Cardiac fibroblast (primary cell): ENCODE results near the gene CPNE6.
A peak's percentile ranks its signal among the peaks of the same experiment; 100 is the strongest.
"Not testable (repeated sequence)": the region's sequence is repeated elsewhere in the genome, so short reads cannot be mapped to it uniquely, and the experiment has no call there.

Experiments used
- DNase-seq, 2 donors: peaks; one replicate each; pipeline versions ENCODE4 v3.0.0 to v3.0.0-alpha.2; 2010; ENCODE audit warnings: low read depth in 2 of 2
- H3K4me3 ChIP-seq, 2 donors: replicated peaks in 1 of 2; 1 replicate in 1 of 2; 2 replicates in 1 of 2; pipeline ENCODE4 v1.5.1; 2011; ENCODE audit warnings: low read depth in 2 of 2, low read length in 2 of 2, mild to moderate bottlenecking in 2 of 2, moderate library complexity in 1 of 2
- TF ChIP-seq, protein P1 (sequence below): IDR thresholded peaks from one replicate; pipeline ENCODE4 v1.5.1; 2011; ENCODE audit warnings: low read depth, mild to moderate bottlenecking, low read length, inconsistent platforms

The CPNE6 gene

GRCh38 chr14:24038686-24039085 is 32.7 kb upstream of the CPNE6 start:
- no peak for DNase-seq
- H3K4me3 ChIP-seq = no peak overlapping the region
- TF ChIP-seq, protein P1, sequence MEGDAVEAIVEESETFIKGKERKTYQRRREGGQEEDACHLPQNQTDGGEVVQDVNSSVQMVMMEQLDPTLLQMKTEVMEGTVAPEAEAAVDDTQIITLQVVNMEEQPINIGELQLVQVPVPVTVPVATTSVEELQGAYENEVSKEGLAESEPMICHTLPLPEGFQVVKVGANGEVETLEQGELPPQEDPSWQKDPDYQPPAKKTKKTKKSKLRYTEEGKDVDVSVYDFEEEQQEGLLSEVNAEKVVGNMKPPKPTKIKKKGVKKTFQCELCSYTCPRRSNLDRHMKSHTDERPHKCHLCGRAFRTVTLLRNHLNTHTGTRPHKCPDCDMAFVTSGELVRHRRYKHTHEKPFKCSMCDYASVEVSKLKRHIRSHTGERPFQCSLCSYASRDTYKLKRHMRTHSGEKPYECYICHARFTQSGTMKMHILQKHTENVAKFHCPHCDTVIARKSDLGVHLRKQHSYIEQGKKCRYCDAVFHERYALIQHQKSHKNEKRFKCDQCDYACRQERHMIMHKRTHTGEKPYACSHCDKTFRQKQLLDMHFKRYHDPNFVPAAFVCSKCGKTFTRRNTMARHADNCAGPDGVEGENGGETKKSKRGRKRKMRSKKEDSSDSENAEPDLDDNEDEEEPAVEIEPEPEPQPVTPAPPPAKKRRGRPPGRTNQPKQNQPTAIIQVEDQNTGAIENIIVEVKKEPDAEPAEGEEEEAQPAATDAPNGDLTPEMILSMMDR = no peak

- no peak overlapping the region for H3K4me3 ChIP-seq
- TF ChIP-seq, protein P1 = no peak
- no peak for DNase-seq
These were observed 30.7 kb upstream of the CPNE6 start for GRCh38 chr14:24040692-24041091.

DNA sequence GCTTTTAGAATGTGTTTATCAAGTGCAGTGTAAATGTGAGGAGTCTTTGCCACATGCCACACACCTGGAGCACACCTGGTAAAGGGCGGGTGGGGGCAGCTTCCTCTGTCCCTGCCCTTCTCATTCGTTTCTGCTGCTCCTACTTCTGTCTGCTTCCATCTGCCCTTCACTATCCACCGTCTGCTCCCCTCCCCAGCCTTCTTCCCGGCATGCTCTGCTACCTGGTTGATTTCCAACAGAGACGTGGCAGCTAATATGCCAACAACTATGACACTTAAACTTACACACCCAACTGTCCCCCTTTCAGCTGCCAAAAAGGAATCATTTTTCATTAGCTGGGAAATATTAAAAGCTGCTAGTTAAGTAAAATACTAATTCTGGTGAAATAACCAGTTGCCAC is 28.6 kb upstream of the CPNE6 start:
- H3K4me3 ChIP-seq = no peak overlapping the region
- TF ChIP-seq, protein P1 = no peak
- DNase-seq = no peak

- DNase-seq = not testable (repeated sequence)
These were observed 22.4 kb upstream of the CPNE6 start for GRCh38 chr14:24049002-24049401.

GRCh38 chr14:24050753-24051152 is 20.6 kb upstream of the CPNE6 start:
- DNase-seq = not testable (repeated sequence)

More at GRCh38 chr14:24049002-24049401, 22.4 kb upstream of the CPNE6 start:
- H3K4me3 ChIP-seq = not testable (repeated sequence)

DNA sequence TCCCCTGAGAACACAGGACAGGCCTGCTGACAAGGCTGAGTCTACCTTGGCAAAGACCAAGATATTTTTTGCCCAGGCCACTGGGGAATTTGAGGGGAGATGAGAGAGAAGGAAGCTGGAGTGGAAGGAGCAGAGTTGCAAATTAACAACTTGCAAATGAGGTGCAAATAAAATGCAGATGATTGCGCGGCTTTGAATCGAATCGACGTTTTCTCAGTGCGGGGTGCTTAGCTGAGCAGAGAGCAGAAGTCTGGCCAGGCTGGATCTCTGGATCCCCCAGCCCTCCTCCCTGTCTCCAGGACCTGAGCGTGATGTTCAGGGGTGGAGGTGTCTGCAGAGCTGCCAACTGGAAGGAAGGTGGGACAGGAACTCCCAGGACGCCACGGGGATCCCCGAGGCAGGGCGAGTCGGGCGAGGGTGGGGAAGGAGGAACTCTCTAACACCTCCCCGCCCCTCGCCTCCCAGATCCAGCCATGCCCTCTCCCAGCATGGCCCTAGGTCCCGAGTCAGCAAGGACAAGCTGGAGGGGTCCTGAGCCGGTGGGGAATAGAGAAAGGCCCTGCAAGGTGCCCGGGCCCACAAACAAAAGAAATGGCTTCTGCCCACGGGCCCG is 20.1 kb upstream of the CPNE6 start:
- no peak for DNase-seq
- TF ChIP-seq, protein P1 = no peak
- peak overlapping the region; percentile 44 to 54 for H3K4me3 ChIP-seq

More at GRCh38 chr14:24050753-24051152, 20.6 kb upstream of the CPNE6 start:
- H3K4me3 ChIP-seq = not testable (repeated sequence)

- DNase-seq = peak; percentile 32 to 52
- TF ChIP-seq, protein P1 = no peak
- peak within 1 kb of the TSS; percentile 49 to 54 for H3K4me3 ChIP-seq
These were observed 19.3 kb upstream of the CPNE6 start, which contains the start of gene CARMIL3 for GRCh38 chr14:24051789-24052655. Gene CARMIL3 (plus strand): TSS chr14:24052009. CDS start chr14:24052154, 145 bp downstream.
